ENCODE results near the gene HSPA4L. TPM values are rescaled to one million over a fixed set of nuclear protein-coding genes. Genes with fewer than 3 reads are reported as not detected.

HSPA4L gene
- total RNA-seq, 1 donor = 4.0 TPM

- Histone ChIP-seq H2AFZ (ENCODE audit: low read length) (no peak overlapping the region), H4K20me1 (ENCODE audit: insufficient read depth, low read length) (no peaks in the 10 kb centered on the region), H3K27ac (ENCODE audit: low read depth, low read length) (no peak overlapping the region), H3K4me2 (ENCODE audit: insufficient read depth, low read length) (no peak overlapping the region), H3K36me3 (ENCODE audit: insufficient read depth, low read length) (no peaks in the 10 kb centered on the region), H3K27me3 (ENCODE audit: insufficient read depth, low read length) (peaks cover 21% of the 10 kb centered on the region), H3K4me3 (ENCODE audit: insufficient read depth, low read length) (no peak overlapping the region), H3K9me3 (ENCODE audit: low read depth, low read length) (no peaks in the 10 kb centered on the region), H3K4me1 (ENCODE audit: insufficient read depth, low read length) (peaks cover 9% of the 10 kb centered on the region), H3K79me2 (ENCODE audit: insufficient read depth, low read length) (no peaks in the 10 kb centered on the region)
- TF ChIP-seq CTCF (IDR thresholded peaks at IDR 0.05; ENCODE audit: extremely low read depth, low read depth, low read length) = no peak
- DNase-seq (ENCODE audit: insufficient read length, low spot score, missing footprints) = no peak
Measured at GRCh38 chr4:127778102-127778501, 4.0 kb upstream of the HSPA4L start.

GRCh38 chr4:127780598-127780997 lies 1.5 kb upstream of the HSPA4L start:
- Histone ChIP-seq H2AFZ (ENCODE audit: low read length) (no peak overlapping the region), H3K36me3 (ENCODE audit: insufficient read depth, low read length) (no peaks in the 10 kb centered on the region)
- no peak for TF ChIP-seq CTCF (IDR thresholded peaks at IDR 0.05; ENCODE audit: extremely low read depth, low read depth, low read length)

GRCh38 chr4:127781300-127782024 lies 660 bp upstream of the HSPA4L start:
- no peaks in the 10 kb centered on the region for H3K9me3 ChIP-seq (ENCODE audit: low read depth, low read length)
- H2AFZ ChIP-seq (ENCODE audit: low read length) = peak overlapping the region; percentile 98
- peak overlapping the region; percentile 68 for H3K27ac ChIP-seq (ENCODE audit: low read depth, low read length)
- TF ChIP-seq CTCF (IDR thresholded peaks at IDR 0.05; ENCODE audit: extremely low read depth, low read depth, low read length) = no peak
- peaks cover 21% of the 10 kb centered on the region for H3K27me3 ChIP-seq (ENCODE audit: insufficient read depth, low read length)
- H4K20me1 ChIP-seq (ENCODE audit: insufficient read depth, low read length) = no peaks in the 10 kb centered on the region
- peak; percentile 82 for DNase-seq (ENCODE audit: insufficient read length, low spot score, missing footprints)
- H3K79me2 ChIP-seq (ENCODE audit: insufficient read depth, low read length) = no peaks in the 10 kb centered on the region
- peak overlapping the region; percentile 100 for H3K4me2 ChIP-seq (ENCODE audit: insufficient read depth, low read length)
- peak overlapping the region; percentile 88 for H3K4me3 ChIP-seq (ENCODE audit: insufficient read depth, low read length)
- H3K4me1 ChIP-seq (ENCODE audit: insufficient read depth, low read length) = peaks cover 9% of the 10 kb centered on the region
- H3K36me3 ChIP-seq (ENCODE audit: insufficient read depth, low read length) = no peaks in the 10 kb centered on the region

More at GRCh38 chr4:127780598-127780997, 1.5 kb upstream of the HSPA4L start:
- no peak overlapping the region for H3K4me2 ChIP-seq (ENCODE audit: insufficient read depth, low read length)
- H3K9me3 ChIP-seq (ENCODE audit: low read depth, low read length) = no peaks in the 10 kb centered on the region
- H3K4me3 ChIP-seq (ENCODE audit: insufficient read depth, low read length) = no peak overlapping the region
- no peaks in the 10 kb centered on the region for H3K79me2 ChIP-seq (ENCODE audit: insufficient read depth, low read length)
- H3K27me3 ChIP-seq (ENCODE audit: insufficient read depth, low read length) = peaks cover 21% of the 10 kb centered on the region
- peak; percentile 67 for DNase-seq (ENCODE audit: insufficient read length, low spot score, missing footprints)
- H3K4me1 ChIP-seq (ENCODE audit: insufficient read depth, low read length) = peaks cover 9% of the 10 kb centered on the region
- no peak overlapping the region for H3K27ac ChIP-seq (ENCODE audit: low read depth, low read length)
- no peaks in the 10 kb centered on the region for H4K20me1 ChIP-seq (ENCODE audit: insufficient read depth, low read length)

GRCh38 chr4:127782025-127782274 lies 172 bp upstream of the HSPA4L start:
- Histone ChIP-seq H3K27me3 (ENCODE audit: insufficient read depth, low read length) (peaks cover 21% of the 10 kb centered on the region), H3K4me3 (ENCODE audit: insufficient read depth, low read length) (peak overlapping the region; percentile 88), H2AFZ (ENCODE audit: low read length) (peak overlapping the region; percentile 98), H3K36me3 (ENCODE audit: insufficient read depth, low read length) (no peaks in the 10 kb centered on the region), H3K4me1 (ENCODE audit: insufficient read depth, low read length) (peaks cover 9% of the 10 kb centered on the region), H3K4me2 (ENCODE audit: insufficient read depth, low read length) (peak overlapping the region; percentile 100), H3K9me3 (ENCODE audit: low read depth, low read length) (no peaks in the 10 kb centered on the region), H3K27ac (ENCODE audit: low read depth, low read length) (peak overlapping the region; percentile 68), H4K20me1 (ENCODE audit: insufficient read depth, low read length) (no peaks in the 10 kb centered on the region), H3K79me2 (ENCODE audit: insufficient read depth, low read length) (no peaks in the 10 kb centered on the region)
- peak; percentile 98 for DNase-seq (ENCODE audit: insufficient read length, low spot score, missing footprints)
- no peak for TF ChIP-seq CTCF (IDR thresholded peaks at IDR 0.05; ENCODE audit: extremely low read depth, low read depth, low read length)
